Left ventricle myocardium inferior (tissue), 1 donor: Measurements from ENCODE around the gene SCD. TPM values are rescaled to one million over a fixed set of nuclear protein-coding genes. Genes with fewer than 3 reads are reported as not detected.
A peak's percentile ranks its signal among the peaks of the same experiment; 100 is the strongest.

ENCODE experiments used
- DNase-seq: peaks from one replicate; pipeline ENCODE4 v3.0.0-alpha.2; 2020
- H3K27ac ChIP-seq: fragments of 200-600 bp; replicated peaks from 2 replicates; pipeline ENCODE4 v1.8.0; 2021
- H3K27me3 ChIP-seq: fragments of 200-600 bp; 2 replicates; pipeline ENCODE4 v1.8.0; 2021; ENCODE audit warnings: low read depth
- H3K36me3 ChIP-seq: fragments of 200-600 bp; 2 replicates; pipeline ENCODE4 v1.8.0; 2021
- H3K4me1 ChIP-seq: fragments of 200-600 bp; 2 replicates; pipeline ENCODE4 v1.8.0; 2021
- H3K4me3 ChIP-seq: fragments of 200-600 bp; 2 replicates; pipeline ENCODE4 v1.8.0; 2021; ENCODE audit warnings: mild to moderate bottlenecking, moderate library complexity
- H3K9me3 ChIP-seq: fragments of 200-600 bp; replicated peaks from 2 replicates; pipeline ENCODE4 v1.8.0; 2021
- intact Hi-C: fragments of 100-400 bp; cut with micrococcal nuclease; formaldehyde crosslinking; loops from one replicate; pipeline ENCODE4 v1.11.0; 2022
- total RNA-seq: library from RNA; stranded (reverse); fragmentation: NEBNext Ultra II Directional; extraction: Animal tissue kit (Norgen Biotek cat#: 25700); gene quantifications from one replicate; pipeline ENCODE4 v1.2.1, GENCODE V29; 2021
- TF ChIP-seq, protein P1 (sequence below): fragments of 200-600 bp; IDR thresholded peaks from 2 replicates; pipeline ENCODE4 v1.8.0; 2021; ENCODE audit warnings: antibody characterized with exemption, mild to moderate bottlenecking, borderline replicate concordance
- donor health status: DM: no; HTN: yes; CAD: no; lungs with severe emphysema.

SCD gene
- total RNA-seq, 1 donor from 2014 or later: 4.8 TPM

DNA sequence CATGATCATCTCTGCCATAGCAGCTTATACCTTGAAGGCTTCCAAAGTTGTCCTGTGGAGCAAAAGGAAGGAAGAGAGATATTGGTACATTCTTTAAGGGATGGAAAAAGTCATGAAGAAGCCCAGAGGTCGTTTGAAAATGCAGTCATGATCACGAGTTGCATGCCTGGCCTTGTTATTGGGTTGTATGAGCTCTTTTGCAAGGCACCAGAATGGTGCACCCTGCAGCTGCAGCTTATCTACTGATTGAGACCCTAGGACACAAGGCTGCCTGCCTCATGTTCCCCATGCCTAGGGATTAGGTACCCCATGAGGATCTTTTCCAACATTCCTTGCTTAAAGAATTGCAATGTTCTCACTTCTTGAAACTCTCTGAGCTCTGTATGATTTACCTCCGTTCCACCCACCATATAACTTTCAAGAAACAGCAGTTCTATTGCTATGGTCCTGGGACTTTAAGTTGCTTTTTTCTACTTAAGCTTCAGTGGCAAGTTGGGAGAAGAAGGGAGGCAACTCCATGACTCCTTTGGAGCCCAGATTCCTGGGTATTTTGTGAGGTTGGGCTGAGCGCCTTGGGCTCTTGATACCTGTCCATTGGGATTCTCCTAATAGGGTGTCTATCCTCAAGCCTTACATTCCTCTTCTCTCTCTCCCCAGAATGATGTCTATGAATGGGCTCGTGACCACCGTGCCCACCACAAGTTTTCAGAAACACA, 6.9 kb downstream of the SCD start:
- H3K4me3 ChIP-seq: no peak overlapping the region
- intact Hi-C loops: no loop called here
- peaks cover 15% of the 10 kb centered on the region for H3K4me1 ChIP-seq
- peaks cover 31% of the 10 kb centered on the region for H3K27me3 ChIP-seq
- H3K36me3 ChIP-seq: no peaks in the 10 kb centered on the region
- H3K9me3 ChIP-seq: no peaks in the 10 kb centered on the region
- no peak overlapping the region for H3K27ac ChIP-seq
- TF ChIP-seq, protein P1, sequence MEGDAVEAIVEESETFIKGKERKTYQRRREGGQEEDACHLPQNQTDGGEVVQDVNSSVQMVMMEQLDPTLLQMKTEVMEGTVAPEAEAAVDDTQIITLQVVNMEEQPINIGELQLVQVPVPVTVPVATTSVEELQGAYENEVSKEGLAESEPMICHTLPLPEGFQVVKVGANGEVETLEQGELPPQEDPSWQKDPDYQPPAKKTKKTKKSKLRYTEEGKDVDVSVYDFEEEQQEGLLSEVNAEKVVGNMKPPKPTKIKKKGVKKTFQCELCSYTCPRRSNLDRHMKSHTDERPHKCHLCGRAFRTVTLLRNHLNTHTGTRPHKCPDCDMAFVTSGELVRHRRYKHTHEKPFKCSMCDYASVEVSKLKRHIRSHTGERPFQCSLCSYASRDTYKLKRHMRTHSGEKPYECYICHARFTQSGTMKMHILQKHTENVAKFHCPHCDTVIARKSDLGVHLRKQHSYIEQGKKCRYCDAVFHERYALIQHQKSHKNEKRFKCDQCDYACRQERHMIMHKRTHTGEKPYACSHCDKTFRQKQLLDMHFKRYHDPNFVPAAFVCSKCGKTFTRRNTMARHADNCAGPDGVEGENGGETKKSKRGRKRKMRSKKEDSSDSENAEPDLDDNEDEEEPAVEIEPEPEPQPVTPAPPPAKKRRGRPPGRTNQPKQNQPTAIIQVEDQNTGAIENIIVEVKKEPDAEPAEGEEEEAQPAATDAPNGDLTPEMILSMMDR: no peak
- DNase-seq: no peak

DNA sequence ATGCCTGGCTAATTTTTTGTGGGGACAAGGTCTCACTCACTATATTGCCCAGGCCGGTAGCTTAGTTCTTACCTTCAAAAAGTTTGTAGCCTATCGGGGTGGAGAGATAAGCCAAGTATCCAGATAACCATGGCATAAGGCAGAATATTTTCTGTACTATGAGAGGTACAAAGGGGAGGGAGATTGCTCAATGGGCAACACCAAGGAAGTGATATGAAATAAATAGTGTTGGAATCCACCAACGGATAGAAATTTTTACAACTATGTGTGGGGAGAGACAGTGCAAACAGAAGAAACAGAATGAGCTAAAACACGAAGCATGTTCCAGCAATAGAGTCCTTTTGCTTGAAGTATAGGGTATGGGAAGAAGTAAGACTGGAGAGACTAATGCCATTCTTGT, 8.1 kb downstream of the SCD start:
- no peak overlapping the region for H3K4me3 ChIP-seq
- H3K27ac ChIP-seq: no peak overlapping the region
- H3K36me3 ChIP-seq: no peaks in the 10 kb centered on the region
- DNase-seq: no peak
- H3K9me3 ChIP-seq: no peaks in the 10 kb centered on the region
- peaks cover 26% of the 10 kb centered on the region for H3K4me1 ChIP-seq
- TF ChIP-seq, protein P1: no peak
- peaks cover 19% of the 10 kb centered on the region for H3K27me3 ChIP-seq
- intact Hi-C loops: no loop called here

DNA sequence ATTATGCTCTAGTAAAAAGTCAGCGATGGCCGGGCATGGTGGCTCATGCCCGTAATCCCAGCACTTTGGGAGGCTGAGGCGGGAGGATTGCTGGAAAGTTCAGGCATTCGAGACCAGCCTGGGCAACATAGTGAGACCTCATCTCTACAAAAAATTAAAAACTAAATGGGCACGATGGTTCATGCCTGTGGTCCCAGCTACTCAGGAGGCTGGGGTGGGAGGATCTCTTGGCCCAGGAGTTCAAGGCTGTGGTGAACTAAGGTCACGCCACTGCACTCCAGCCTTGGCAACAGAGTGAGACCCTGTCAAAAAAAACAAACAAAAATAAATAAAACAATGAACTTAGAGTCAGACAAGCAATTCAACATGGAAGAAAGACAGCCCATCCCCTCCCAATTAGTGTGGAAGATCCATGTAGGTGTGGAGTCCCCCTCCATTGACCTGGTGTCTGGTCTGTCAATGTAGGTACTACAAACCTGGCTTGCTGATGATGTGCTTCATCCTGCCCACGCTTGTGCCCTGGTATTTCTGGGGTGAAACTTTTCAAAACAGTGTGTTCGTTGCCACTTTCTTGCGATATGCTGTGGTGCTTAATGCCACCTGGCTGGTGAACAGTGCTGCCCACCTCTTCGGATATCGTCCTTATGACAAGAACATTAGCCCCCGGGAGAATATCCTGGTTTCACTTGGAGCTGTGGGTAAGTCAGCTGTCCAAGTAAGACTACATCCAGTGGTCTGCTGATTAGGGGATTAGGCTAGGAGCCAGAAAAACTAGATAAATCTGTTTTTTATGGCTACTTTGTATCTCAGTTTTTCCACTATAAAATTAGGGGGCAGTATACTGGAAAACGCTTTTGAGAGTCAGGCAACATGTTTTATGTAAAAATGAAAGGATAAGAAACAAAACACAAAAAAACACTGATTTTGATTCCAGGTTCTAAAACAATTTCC, 9.3 kb downstream of the SCD start:
- H3K36me3 ChIP-seq: no peaks in the 10 kb centered on the region
- peaks cover 27% of the 10 kb centered on the region for H3K4me1 ChIP-seq
- no peak for DNase-seq
- no peaks in the 10 kb centered on the region for H3K9me3 ChIP-seq
- H3K4me3 ChIP-seq: no peak overlapping the region
- TF ChIP-seq, protein P1: no peak
- no peak overlapping the region for H3K27ac ChIP-seq
- H3K27me3 ChIP-seq: peaks cover 12% of the 10 kb centered on the region
- intact Hi-C loops: no loop called here

GRCh38 chr10:100357059-100357858, 10.2 kb downstream of the SCD start:
- no peaks in the 10 kb centered on the region for H3K9me3 ChIP-seq
- intact Hi-C loops: no loop called here
- no peak overlapping the region for H3K27ac ChIP-seq
- H3K36me3 ChIP-seq: no peaks in the 10 kb centered on the region
- peaks cover 4% of the 10 kb centered on the region for H3K27me3 ChIP-seq
- DNase-seq: no peak
- H3K4me3 ChIP-seq: no peak overlapping the region
- TF ChIP-seq, protein P1: no peak
- H3K4me1 ChIP-seq: peaks cover 27% of the 10 kb centered on the region

DNA sequence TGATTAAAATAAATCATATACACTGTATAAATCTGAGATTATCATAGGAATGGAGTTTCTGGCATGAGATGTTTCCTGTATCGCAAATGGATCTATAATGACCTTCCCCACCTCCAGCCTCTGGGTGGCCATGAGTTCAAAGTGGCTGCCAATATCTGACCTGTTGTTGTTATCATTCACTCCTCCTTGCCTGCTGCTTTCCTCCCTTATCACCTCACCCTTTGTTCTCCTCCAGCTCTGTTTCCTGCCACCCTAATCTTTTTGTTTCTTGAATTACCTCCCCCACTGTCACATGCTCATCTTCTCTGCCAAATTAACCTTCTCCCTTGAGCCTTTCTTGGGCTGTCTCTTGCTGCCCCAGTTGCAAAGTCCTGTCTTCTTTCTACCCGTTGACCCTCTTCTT, 12.0 kb downstream of the SCD start:
- TF ChIP-seq, protein P1: no peak
- Histone ChIP-seq H3K4me1 (peaks cover 33% of the 10 kb centered on the region), H3K27ac (peak overlapping the region; percentile 1), H3K27me3 (no peaks in the 10 kb centered on the region), H3K36me3 (no peaks in the 10 kb centered on the region), H3K9me3 (no peaks in the 10 kb centered on the region), H3K4me3 (no peak overlapping the region)
- intact Hi-C loops: no loop called here
- DNase-seq: no peak
